Measurements from ENCODE around the gene CALML3. TPM values are rescaled to one million over a fixed set of nuclear protein-coding genes. Genes with fewer than 3 reads are reported as not detected.
A peak's percentile ranks its signal among the peaks of the same experiment; 100 is the strongest.

CALML3 gene
- total RNA-seq, 1 donor from 2014 or later: not detected

DNA sequence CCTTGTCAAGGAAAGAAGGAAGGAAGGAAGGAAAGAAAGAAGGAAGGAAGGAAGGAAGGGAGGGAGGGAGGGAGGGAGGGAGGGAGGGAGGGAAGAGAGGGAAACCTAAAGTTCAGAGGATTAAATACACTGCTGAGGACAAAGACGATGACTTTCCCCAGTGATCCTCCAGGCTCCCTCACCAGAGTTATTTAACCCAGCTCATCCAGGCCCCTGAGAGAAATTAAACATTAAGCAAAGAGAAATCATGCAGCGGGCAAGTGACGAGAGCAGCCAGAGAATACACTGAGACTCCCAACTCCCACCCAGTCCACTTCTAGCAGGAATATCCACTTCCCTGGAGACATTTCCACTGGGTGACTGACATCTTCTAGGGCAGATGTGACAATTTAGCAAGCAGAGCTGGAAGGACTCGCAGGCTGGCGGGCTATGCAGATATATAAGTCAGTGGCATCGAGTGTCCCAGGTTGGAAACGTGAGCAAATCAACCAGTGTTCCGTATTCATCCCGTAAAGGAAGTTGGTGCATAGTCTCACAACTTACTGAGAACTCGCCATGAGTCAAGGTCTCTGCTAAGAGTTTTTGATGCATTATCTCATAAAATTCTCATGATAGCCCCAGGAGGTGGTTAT lies 48.7 kb downstream of the CALML3 start:
- Histone ChIP-seq H2AFZ (replicated peaks) (no peak overlapping the region), H3F3A (ENCODE audit: low read depth) (no peaks in the 10 kb centered on the region), H3K4me1 (peaks cover 23% of the 10 kb centered on the region), H3K79me2 (ENCODE audit: low read depth) (no peaks in the 10 kb centered on the region), H3K27ac (no peak overlapping the region), H4K20me1 (ENCODE audit: low read depth) (no peaks in the 10 kb centered on the region), H3K4me3 (no peak overlapping the region), H3K27me3 (no peaks in the 10 kb centered on the region), H3K9ac (no peak overlapping the region), H3K36me3 (no peaks in the 10 kb centered on the region), H3K9me3 (ENCODE audit: low read depth) (no peaks in the 10 kb centered on the region), H3K4me2 (no peak overlapping the region)
- Mint-ChIP-seq H3K9me3 (no peaks in the 10 kb centered on the region), H3K4me1 (peaks cover 34% of the 10 kb centered on the region), H3K27ac (peak overlapping the region; percentile 97), H3K4me3 (no peak overlapping the region), H3K27me3 (ENCODE audit: insufficient read depth, low read depth) (peaks cover 7% of the 10 kb centered on the region), H3K36me3 (no peaks in the 10 kb centered on the region)
- TF ChIP-seq EZH2phosphoT487 (IDR thresholded peaks at IDR 0.05) (no peak), EZH2 (IDR thresholded peaks at IDR 0.05) (no peak)
- TF ChIP-seq, protein P1, sequence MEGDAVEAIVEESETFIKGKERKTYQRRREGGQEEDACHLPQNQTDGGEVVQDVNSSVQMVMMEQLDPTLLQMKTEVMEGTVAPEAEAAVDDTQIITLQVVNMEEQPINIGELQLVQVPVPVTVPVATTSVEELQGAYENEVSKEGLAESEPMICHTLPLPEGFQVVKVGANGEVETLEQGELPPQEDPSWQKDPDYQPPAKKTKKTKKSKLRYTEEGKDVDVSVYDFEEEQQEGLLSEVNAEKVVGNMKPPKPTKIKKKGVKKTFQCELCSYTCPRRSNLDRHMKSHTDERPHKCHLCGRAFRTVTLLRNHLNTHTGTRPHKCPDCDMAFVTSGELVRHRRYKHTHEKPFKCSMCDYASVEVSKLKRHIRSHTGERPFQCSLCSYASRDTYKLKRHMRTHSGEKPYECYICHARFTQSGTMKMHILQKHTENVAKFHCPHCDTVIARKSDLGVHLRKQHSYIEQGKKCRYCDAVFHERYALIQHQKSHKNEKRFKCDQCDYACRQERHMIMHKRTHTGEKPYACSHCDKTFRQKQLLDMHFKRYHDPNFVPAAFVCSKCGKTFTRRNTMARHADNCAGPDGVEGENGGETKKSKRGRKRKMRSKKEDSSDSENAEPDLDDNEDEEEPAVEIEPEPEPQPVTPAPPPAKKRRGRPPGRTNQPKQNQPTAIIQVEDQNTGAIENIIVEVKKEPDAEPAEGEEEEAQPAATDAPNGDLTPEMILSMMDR (IDR thresholded peaks at IDR 0.05): no peak
- DNase-seq (ENCODE audit: low spot score): no peak

DNA sequence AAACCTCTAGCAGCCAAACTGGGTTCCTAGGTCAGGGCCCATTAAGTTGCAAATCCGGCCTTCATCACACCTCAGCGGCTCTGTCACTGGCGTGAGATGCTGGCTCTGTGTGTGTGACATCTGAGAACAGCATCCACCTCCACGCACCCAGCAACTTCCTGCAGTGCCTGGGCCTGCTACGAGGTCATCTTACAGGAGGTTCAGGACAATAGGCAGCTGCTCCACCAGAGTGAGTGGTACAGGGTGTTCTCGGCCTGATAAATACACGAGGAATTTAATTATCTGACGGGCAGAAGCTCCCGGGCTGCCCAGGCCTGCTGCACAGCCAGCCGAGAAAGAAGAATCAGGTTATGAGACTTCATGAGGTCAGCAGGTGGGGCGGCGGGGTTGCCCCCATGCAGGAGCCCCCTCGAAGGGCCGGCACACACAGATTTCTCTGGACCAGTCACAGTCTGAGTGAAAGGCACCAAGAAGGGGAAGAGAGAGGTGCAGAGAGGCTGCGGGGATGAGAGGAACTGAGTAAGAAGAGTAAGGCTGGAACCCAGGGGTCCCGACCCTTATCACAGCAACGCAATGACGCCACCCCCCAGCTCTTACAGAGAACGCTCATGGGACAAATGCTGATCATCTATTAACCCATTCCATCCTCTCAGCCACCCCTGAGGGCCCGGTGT lies 49.3 kb downstream of the CALML3 start:
- H3K27me3 Mint-ChIP-seq (ENCODE audit: insufficient read depth, low read depth): peaks cover 7% of the 10 kb centered on the region
- Histone ChIP-seq H3K36me3 (no peaks in the 10 kb centered on the region), H3K4me2 (no peak overlapping the region), H3F3A (ENCODE audit: low read depth) (no peaks in the 10 kb centered on the region), H3K4me3 (no peak overlapping the region), H3K4me1 (peaks cover 23% of the 10 kb centered on the region), H2AFZ (replicated peaks) (no peak overlapping the region), H3K9ac (no peak overlapping the region), H3K27ac (no peak overlapping the region), H4K20me1 (ENCODE audit: low read depth) (no peaks in the 10 kb centered on the region), H3K9me3 (ENCODE audit: low read depth) (no peaks in the 10 kb centered on the region), H3K27me3 (no peaks in the 10 kb centered on the region), H3K79me2 (ENCODE audit: low read depth) (no peaks in the 10 kb centered on the region)
- no peaks in the 10 kb centered on the region for H3K36me3 Mint-ChIP-seq
- H3K9me3 Mint-ChIP-seq: no peaks in the 10 kb centered on the region
- TF ChIP-seq EZH2 (IDR thresholded peaks at IDR 0.05) (no peak), EZH2phosphoT487 (IDR thresholded peaks at IDR 0.05) (no peak)
- TF ChIP-seq, protein P1 (IDR thresholded peaks at IDR 0.05): no peak
- no peak for DNase-seq (ENCODE audit: low spot score)
- peak overlapping the region; percentile 97 for H3K27ac Mint-ChIP-seq
- peak overlapping the region; percentile 74 for H3K4me3 Mint-ChIP-seq
- H3K4me1 Mint-ChIP-seq: peaks cover 34% of the 10 kb centered on the region

DNA sequence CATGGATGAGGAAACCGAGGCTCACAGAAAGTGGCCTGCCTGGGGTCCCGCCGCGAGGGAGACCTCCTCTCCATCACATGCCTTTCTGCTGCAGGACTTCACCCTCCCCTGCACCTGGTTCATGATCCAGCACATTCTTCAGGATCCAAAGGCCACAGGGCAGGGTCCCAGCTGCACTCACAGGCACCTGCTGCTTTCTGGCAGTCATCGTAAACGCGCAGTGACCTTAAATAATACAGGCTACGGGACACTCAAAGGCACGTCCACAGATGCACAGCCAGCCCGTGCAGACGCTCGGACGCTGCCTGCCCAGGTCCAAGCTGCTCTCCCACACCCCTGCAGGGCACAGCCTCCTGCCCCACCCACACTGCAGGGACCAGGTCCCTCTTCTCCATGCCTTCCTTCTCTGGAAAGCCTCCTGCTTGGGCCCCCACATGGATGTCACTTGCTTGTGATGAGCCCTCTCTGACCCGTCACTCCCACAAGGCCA lies 49.9 kb downstream of the CALML3 start:
- TF ChIP-seq EZH2 (IDR thresholded peaks at IDR 0.05) (no peak), EZH2phosphoT487 (IDR thresholded peaks at IDR 0.05) (no peak)
- TF ChIP-seq, protein P1 (IDR thresholded peaks at IDR 0.05): no peak

More for the DNA sequence above, 49.9 kb downstream of the CALML3 start:
- Mint-ChIP-seq H3K9me3 (peaks cover 1% of the 10 kb centered on the region), H3K4me3 (no peak overlapping the region), H3K27me3 (ENCODE audit: insufficient read depth, low read depth) (peaks cover 7% of the 10 kb centered on the region), H3K4me1 (peaks cover 34% of the 10 kb centered on the region), H3K27ac (no peak overlapping the region), H3K36me3 (no peaks in the 10 kb centered on the region)
- Histone ChIP-seq H4K20me1 (ENCODE audit: low read depth) (no peaks in the 10 kb centered on the region), H3K9me3 (ENCODE audit: low read depth) (no peaks in the 10 kb centered on the region), H3K4me2 (no peak overlapping the region), H3K27me3 (no peaks in the 10 kb centered on the region), H2AFZ (replicated peaks) (no peak overlapping the region), H3K4me3 (no peak overlapping the region), H3K79me2 (ENCODE audit: low read depth) (no peaks in the 10 kb centered on the region), H3K27ac (no peak overlapping the region), H3K36me3 (no peaks in the 10 kb centered on the region), H3F3A (ENCODE audit: low read depth) (no peaks in the 10 kb centered on the region), H3K9ac (no peak overlapping the region), H3K4me1 (peaks cover 23% of the 10 kb centered on the region)
- no peak for DNase-seq (ENCODE audit: low spot score)
